ENCODE results near the gene ROBO1. TPM values are rescaled to one million over a fixed set of nuclear protein-coding genes. Genes with fewer than 3 reads are reported as not detected.

Gene ROBO1
- total RNA-seq, 2 experiments from 2014 or later = 0.12 to 0.20 TPM

DNA sequence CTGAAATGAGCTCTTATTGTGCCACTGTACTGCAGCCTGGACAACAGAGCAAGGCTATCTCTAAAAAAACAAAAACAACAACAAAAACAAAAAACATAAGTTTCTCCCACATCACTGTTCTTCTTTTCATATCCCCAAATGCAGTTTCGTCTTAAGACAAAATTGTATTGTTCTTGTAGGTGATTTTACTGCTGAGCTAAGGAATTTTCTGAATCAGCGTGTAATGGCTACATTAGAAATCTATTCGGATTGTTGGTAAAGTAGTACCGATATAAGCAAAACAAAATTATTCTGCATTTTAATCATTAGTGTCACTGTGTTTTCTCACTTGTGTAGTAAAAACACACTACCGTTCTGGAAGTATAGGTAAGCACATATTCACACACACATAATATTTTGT, 512.5 kb downstream of the ROBO1 start:
- no peaks in the 10 kb centered on the region for H3K36me3 Mint-ChIP-seq (ENCODE audit: low read depth)
- no peak overlapping the region for H3K4me3 Mint-ChIP-seq
- no peaks in the 10 kb centered on the region for H3K27me3 Mint-ChIP-seq (ENCODE audit: low read depth)
- intact Hi-C loops (cut with micrococcal nuclease) = no loop called here
- H3K9me3 Mint-ChIP-seq = peaks cover 4% of the 10 kb centered on the region
- CTCF ChIA-PET = no interaction called here
- no peaks in the 10 kb centered on the region for H3K4me1 Mint-ChIP-seq (ENCODE audit: low read depth)
- DNase-seq = no peak
- no peak overlapping the region for H3K27ac Mint-ChIP-seq

DNA sequence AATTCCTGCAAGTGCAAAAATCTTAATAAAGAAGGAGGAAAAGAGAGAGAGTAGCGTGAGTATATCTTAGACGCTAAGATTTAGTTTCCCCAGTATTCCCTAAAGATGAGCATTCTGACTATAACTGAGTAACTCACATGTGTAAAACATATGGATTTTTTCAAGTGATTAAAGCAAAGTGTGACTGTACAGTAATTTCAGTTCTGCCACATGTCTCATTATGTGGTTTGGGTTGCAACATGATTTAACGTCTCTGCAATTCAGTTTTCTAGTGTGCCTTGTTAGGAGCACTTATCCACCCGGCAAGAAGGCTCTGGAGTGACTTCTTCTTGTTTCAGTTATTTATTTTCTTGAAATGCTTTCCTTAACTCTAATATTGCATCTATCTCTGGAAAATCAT, 514.1 kb downstream of the ROBO1 start:
- H3K4me1 Mint-ChIP-seq (ENCODE audit: low read depth) = no peaks in the 10 kb centered on the region
- no peak overlapping the region for H3K4me3 Mint-ChIP-seq
- no peak for DNase-seq
- CTCF ChIA-PET = no interaction called here
- no peak overlapping the region for H3K27ac Mint-ChIP-seq
- intact Hi-C loops (cut with micrococcal nuclease) = no loop called here
- H3K27me3 Mint-ChIP-seq (ENCODE audit: low read depth) = no peaks in the 10 kb centered on the region
- H3K36me3 Mint-ChIP-seq (ENCODE audit: low read depth) = no peaks in the 10 kb centered on the region
- H3K9me3 Mint-ChIP-seq = peaks cover 6% of the 10 kb centered on the region

DNA sequence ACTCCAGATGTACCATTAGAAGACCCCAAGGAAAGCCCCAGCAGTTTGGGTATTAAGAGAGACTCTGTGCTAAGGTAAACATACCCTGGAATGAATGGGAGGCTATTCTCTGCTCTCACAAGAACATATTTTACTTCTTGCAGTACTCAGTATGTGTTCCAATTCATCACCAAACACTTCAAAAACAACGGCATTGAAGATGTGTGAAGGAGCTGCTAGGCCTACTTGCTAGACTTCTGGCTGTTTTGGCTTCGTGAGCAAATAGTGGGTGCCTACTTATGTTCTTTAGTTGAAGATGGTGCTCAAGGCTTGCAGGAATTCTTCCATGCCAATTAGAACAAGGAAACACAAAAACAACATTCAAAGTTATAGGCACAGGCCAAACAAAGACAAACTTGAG, 514.5 kb downstream of the ROBO1 start:
- H3K36me3 Mint-ChIP-seq (ENCODE audit: low read depth) = no peaks in the 10 kb centered on the region
- H3K27ac Mint-ChIP-seq = no peak overlapping the region
- CTCF ChIA-PET = no interaction called here
- no peak for DNase-seq
- intact Hi-C loops (cut with micrococcal nuclease) = no loop called here
- no peak overlapping the region for H3K4me3 Mint-ChIP-seq
- H3K27me3 Mint-ChIP-seq (ENCODE audit: low read depth) = no peaks in the 10 kb centered on the region
- H3K4me1 Mint-ChIP-seq (ENCODE audit: low read depth) = no peaks in the 10 kb centered on the region
- peaks cover 6% of the 10 kb centered on the region for H3K9me3 Mint-ChIP-seq

DNA sequence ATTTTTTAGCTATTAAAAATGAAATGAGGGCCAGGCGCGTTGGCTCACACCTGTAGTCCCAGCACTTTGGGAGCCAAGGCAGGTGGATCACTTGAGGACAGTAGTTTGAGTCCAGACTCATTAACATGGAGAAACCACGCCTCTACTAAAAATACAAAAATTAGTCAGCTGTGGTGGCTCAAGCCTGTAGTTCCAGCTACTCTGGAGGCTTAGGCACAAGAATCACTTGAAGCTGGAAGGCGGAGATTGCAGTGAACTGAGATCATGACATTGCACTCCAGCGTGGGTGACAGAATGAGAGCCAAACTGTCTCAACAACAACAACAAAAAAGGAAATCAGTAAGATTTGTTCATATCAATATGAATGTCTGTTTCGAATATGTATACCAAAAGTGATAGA, 517.1 kb downstream of the ROBO1 start:
- H3K27me3 Mint-ChIP-seq (ENCODE audit: low read depth) = no peaks in the 10 kb centered on the region
- peaks cover 6% of the 10 kb centered on the region for H3K9me3 Mint-ChIP-seq
- no peaks in the 10 kb centered on the region for H3K4me1 Mint-ChIP-seq (ENCODE audit: low read depth)
- no peak for DNase-seq
- no peak overlapping the region for H3K27ac Mint-ChIP-seq
- CTCF ChIA-PET = no interaction called here
- H3K4me3 Mint-ChIP-seq = no peak overlapping the region
- no peaks in the 10 kb centered on the region for H3K36me3 Mint-ChIP-seq (ENCODE audit: low read depth)
- intact Hi-C loops (cut with micrococcal nuclease) = no loop called here

- DNase-seq = no peak
- intact Hi-C loops (cut with micrococcal nuclease) = no loop called here
- no peaks in the 10 kb centered on the region for H3K27me3 Mint-ChIP-seq (ENCODE audit: low read depth)
- no peak overlapping the region for H3K4me3 Mint-ChIP-seq
- H3K9me3 Mint-ChIP-seq = peaks cover 6% of the 10 kb centered on the region
- no peaks in the 10 kb centered on the region for H3K36me3 Mint-ChIP-seq (ENCODE audit: low read depth)
- H3K4me1 Mint-ChIP-seq (ENCODE audit: low read depth) = no peaks in the 10 kb centered on the region
- no peak overlapping the region for H3K27ac Mint-ChIP-seq
- CTCF ChIA-PET = no interaction called here
Measured at GRCh38 chr3:79249701-79250100, 518.1 kb downstream of the ROBO1 start.

- Mint-ChIP-seq H3K27ac (no peak overlapping the region), H3K4me1 (ENCODE audit: low read depth) (no peaks in the 10 kb centered on the region), H3K36me3 (ENCODE audit: low read depth) (no peaks in the 10 kb centered on the region), H3K9me3 (peaks cover 6% of the 10 kb centered on the region), H3K27me3 (ENCODE audit: low read depth) (no peaks in the 10 kb centered on the region), H3K4me3 (no peak overlapping the region)
- DNase-seq = no peak
- intact Hi-C loops (cut with micrococcal nuclease) = no loop called here
- CTCF ChIA-PET = no interaction called here
Measured at GRCh38 chr3:79247725-79248043, 520.1 kb downstream of the ROBO1 start.

DNA sequence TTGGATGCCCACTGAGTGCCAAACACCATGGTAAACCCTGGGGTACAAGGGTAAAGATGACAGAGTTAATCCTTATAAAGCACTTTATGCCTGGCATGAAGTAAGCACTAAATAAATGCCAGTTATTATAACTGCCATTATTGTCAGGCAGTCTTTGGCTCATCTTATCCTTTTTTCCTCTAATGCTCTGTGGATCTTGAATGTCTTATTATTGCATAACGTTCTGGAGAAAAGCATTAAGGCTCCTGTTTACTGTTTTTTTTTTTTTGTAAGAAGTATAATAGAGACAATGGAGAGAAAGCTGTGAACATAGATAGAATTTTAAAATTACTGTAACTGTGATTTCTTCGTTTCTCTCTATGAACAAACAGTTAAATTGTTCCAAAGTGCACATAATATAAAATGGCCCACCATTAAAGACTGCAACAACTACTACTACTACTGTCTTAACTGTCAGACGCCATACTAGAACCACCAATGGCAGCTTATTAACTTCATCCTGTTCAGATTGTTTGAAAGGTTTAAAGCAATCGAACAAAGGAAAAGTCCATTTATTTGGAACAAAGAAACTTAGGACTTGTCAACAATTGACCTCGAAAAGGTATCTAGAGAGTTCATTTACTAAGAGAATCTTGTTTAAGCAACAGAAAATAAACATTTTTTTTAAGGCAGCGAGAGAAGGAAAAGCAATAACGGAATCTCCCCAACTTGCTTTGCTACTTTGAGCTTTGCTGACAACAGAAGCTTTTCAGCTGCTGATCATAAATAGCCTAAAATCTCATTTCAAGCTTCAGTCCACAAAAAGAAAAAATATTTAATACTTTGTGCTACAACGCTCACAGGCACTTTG, 520.7 kb downstream of the ROBO1 start:
- intact Hi-C loops (cut with micrococcal nuclease) = no loop called here
- Mint-ChIP-seq H3K9me3 (peaks cover 6% of the 10 kb centered on the region), H3K36me3 (ENCODE audit: low read depth) (no peaks in the 10 kb centered on the region), H3K4me3 (no peak overlapping the region), H3K27me3 (ENCODE audit: low read depth) (no peaks in the 10 kb centered on the region), H3K4me1 (ENCODE audit: low read depth) (no peaks in the 10 kb centered on the region), H3K27ac (no peak overlapping the region)
- DNase-seq = no peak
- CTCF ChIA-PET = interaction anchor here (0.7 kb wide), 1 partner anchor 161 kb away, joined by 4 read pairs; no protein-coding TSS in a partner anchor

DNA sequence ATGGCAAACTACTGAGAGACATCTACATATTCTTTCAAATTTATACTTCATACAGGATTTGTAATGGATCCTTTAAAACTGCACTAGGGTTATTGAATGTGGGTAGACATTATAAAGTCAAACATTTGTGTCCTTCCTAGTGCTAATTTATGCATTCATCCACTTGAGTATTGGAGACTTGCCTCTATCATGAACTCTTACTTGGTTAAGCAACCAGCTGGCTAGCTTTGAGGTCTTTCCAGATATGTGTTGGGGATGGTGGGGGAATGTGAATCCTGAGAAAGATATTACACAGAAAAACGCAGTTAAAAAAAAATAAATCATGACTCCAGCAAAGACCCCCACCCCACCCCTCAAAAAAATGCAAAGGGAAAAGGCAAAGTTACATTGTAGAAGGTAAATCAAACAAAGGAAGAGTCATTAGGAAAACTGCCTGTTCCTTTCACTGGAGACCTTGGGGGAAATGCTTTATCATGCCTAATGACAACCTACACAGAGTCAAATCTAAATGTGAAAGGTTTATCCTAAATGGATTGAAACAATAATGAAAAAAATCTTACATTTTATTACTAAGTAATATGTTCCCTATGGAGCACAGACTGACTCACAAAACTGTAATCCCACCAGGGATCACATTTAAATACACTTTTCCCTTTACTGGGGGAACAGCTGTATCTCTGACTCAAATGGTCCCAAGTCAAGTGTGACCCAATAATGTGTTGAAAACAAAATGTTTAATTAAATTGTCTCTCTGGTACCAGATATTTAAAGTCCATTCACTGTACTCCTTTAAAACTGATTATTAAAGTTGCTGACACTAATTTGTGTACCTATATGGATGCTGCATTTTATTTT, 522.3 kb downstream of the ROBO1 start:
- CTCF ChIA-PET = no interaction called here
- Mint-ChIP-seq H3K4me3 (no peak overlapping the region), H3K36me3 (ENCODE audit: low read depth) (no peaks in the 10 kb centered on the region), H3K27me3 (ENCODE audit: low read depth) (no peaks in the 10 kb centered on the region), H3K9me3 (peaks cover 6% of the 10 kb centered on the region), H3K27ac (no peak overlapping the region), H3K4me1 (ENCODE audit: low read depth) (no peaks in the 10 kb centered on the region)
- no peak for DNase-seq
- intact Hi-C loops (cut with micrococcal nuclease) = no loop called here

DNA sequence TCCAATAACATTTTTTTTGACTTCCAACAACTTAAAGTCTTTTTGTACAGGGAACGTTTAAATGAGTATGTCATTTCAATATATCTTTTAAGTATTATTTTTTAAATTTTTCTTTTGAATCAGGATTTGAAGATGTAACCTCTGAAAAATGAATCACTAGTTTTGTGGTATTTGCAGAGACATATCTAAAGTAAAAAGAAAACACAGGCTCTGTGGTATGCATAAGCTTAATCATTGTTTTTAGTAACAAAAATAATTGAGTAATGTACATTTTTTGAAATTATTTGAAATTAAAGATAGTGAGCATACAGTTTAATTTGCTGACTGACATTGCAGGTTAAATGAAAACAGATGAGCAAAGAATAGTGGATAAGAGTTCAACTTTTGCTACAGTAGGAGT, 531.3 kb downstream of the ROBO1 start:
- H3K4me3 Mint-ChIP-seq = no peak overlapping the region
- CTCF ChIA-PET = no interaction called here
- no peaks in the 10 kb centered on the region for H3K4me1 Mint-ChIP-seq (ENCODE audit: low read depth)
- no peaks in the 10 kb centered on the region for H3K36me3 Mint-ChIP-seq (ENCODE audit: low read depth)
- H3K9me3 Mint-ChIP-seq = peaks cover 6% of the 10 kb centered on the region
- intact Hi-C loops (cut with micrococcal nuclease) = no loop called here
- DNase-seq = no peak
- H3K27me3 Mint-ChIP-seq (ENCODE audit: low read depth) = no peaks in the 10 kb centered on the region
- no peak overlapping the region for H3K27ac Mint-ChIP-seq

GRCh38 chr3:79233431-79234060, 534.3 kb downstream of the ROBO1 start:
- no peak overlapping the region for H3K4me3 Mint-ChIP-seq
- CTCF ChIA-PET = no interaction called here
- H3K36me3 Mint-ChIP-seq (ENCODE audit: low read depth) = no peaks in the 10 kb centered on the region
- H3K9me3 Mint-ChIP-seq = peaks cover 9% of the 10 kb centered on the region
- H3K4me1 Mint-ChIP-seq (ENCODE audit: low read depth) = no peaks in the 10 kb centered on the region
- H3K27me3 Mint-ChIP-seq (ENCODE audit: low read depth) = no peaks in the 10 kb centered on the region
- no peak for DNase-seq
- H3K27ac Mint-ChIP-seq = no peak overlapping the region
- intact Hi-C loops (cut with micrococcal nuclease) = no loop called here

- no peaks in the 10 kb centered on the region for H3K36me3 Mint-ChIP-seq (ENCODE audit: low read depth)
- no peaks in the 10 kb centered on the region for H3K27me3 Mint-ChIP-seq (ENCODE audit: low read depth)
- H3K9me3 Mint-ChIP-seq = peaks cover 9% of the 10 kb centered on the region
- CTCF ChIA-PET = no interaction called here
- intact Hi-C loops (cut with micrococcal nuclease) = no loop called here
- H3K27ac Mint-ChIP-seq = no peak overlapping the region
- no peak overlapping the region for H3K4me3 Mint-ChIP-seq
- H3K4me1 Mint-ChIP-seq (ENCODE audit: low read depth) = no peaks in the 10 kb centered on the region
- DNase-seq = no peak
Measured at GRCh38 chr3:79230266-79230665, 537.5 kb downstream of the ROBO1 start.

DNA sequence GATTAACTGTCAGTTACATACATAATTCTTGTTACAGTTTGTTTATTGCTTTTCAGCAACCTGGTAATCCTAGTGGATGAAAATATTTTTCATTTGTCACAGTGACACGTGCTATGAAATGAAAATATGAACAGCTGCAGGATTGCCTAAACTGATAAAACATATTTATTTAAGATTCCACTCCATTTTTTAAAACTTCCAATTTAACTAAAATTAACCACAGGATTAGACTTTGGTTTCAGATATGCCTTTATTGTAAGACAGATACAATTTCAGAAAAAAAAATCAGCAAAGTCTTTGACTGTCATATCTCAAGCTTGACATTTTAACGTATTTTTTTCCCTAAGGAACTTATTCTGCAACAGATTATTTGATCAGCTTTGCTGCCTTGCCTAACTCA, 550.7 kb downstream of the ROBO1 start:
- Mint-ChIP-seq H3K27ac (no peak overlapping the region), H3K27me3 (ENCODE audit: low read depth) (no peaks in the 10 kb centered on the region), H3K36me3 (ENCODE audit: low read depth) (no peaks in the 10 kb centered on the region), H3K4me3 (no peak overlapping the region), H3K4me1 (ENCODE audit: low read depth) (no peaks in the 10 kb centered on the region), H3K9me3 (no peaks in the 10 kb centered on the region)
- CTCF ChIA-PET = no interaction called here
- DNase-seq = no peak
- intact Hi-C loops (cut with micrococcal nuclease) = no loop called here

GRCh38 chr3:79215286-79215685, 552.5 kb downstream of the ROBO1 start:
- no peak for DNase-seq
- H3K36me3 Mint-ChIP-seq (ENCODE audit: low read depth) = no peaks in the 10 kb centered on the region
- H3K9me3 Mint-ChIP-seq = no peaks in the 10 kb centered on the region
- intact Hi-C loops (cut with micrococcal nuclease) = no loop called here
- no peaks in the 10 kb centered on the region for H3K27me3 Mint-ChIP-seq (ENCODE audit: low read depth)
- CTCF ChIA-PET = no interaction called here
- H3K27ac Mint-ChIP-seq = no peak overlapping the region
- H3K4me3 Mint-ChIP-seq = no peak overlapping the region
- H3K4me1 Mint-ChIP-seq (ENCODE audit: low read depth) = no peaks in the 10 kb centered on the region

Measured in activated naive CD4-positive, alpha-beta T cell treated with anti-CD3 and anti-CD28 coated beads for 36 hours (primary cell).